Skin epidermis (tissue), 12 donors: ENCODE data around the gene SREBF2.
A peak's percentile ranks its signal among the peaks of the same experiment; 100 is the strongest.
"Not testable (repeated sequence)": the region's sequence is repeated elsewhere in the genome, so short reads cannot be mapped to it uniquely, and the experiment has no call there.

ENCODE experiments used
- H3K27ac ChIP-seq, 21 experiments: fragments of 200-600 bp; sonication (generic) in 11 of 21; one replicate each; pipeline ENCODE4 v1.5.0; 2020; ENCODE audit warnings: mild to moderate bottlenecking in 3 of 21, inconsistent platforms in 2 of 21, moderate library complexity in 2 of 21
- H3K4me3 ChIP-seq, 7 experiments: fragments of 200-600 bp; sonication (generic) in 2 of 7; one replicate each; pipeline ENCODE4 v1.5.0; 2020; ENCODE audit warnings: inconsistent platforms in 2 of 7, mild to moderate bottlenecking in 2 of 7, moderate library complexity in 1 of 7

Gene SREBF2

DNA sequence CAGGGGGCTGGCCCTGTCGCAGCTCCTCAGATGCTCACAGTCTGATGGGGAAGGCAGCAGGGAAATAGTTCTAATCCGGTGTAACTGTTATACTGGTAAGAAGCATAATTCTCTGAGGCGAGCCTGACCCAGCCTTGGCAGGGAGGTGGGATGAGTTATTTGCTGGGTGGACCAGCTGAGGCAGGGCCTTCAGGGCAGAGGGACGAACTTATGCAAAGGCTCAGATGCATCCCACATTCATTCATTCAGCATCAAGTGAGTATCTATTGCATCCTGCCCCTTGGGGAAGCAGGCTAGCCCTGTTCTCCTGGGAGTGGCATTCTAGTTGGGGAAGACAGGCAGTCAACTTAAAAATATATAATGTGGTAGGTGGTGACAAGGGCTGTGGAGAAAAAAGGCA, 13.6 kb upstream of the SREBF2 start:
- H3K27ac ChIP-seq = no peak overlapping the region

DNA sequence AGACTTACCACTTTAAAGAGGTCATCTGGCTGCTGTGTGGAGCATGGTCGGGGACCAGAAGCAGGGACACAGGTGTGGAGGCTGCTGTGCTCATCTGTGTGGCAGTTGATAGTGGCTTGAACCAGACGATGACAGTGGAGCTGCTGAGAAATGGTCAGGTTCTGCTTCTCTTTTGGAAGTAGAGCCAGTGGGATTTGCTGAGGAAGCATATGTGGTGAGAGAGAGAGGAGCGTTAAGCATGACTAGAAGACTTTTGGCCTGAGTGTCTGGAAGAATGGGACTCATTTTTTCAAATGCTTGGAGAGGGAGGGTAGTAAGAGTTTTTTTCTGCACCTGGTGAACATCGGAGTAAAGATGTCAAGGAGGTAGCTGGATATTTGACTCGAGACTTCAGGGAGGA, 12.5 kb upstream of the SREBF2 start:
- Histone ChIP-seq H3K27ac (no peak overlapping the region), H3K4me3 (no peak overlapping the region)

More for the DNA sequence above, 13.6 kb upstream of the SREBF2 start:
- no peak overlapping the region for H3K4me3 ChIP-seq

DNA sequence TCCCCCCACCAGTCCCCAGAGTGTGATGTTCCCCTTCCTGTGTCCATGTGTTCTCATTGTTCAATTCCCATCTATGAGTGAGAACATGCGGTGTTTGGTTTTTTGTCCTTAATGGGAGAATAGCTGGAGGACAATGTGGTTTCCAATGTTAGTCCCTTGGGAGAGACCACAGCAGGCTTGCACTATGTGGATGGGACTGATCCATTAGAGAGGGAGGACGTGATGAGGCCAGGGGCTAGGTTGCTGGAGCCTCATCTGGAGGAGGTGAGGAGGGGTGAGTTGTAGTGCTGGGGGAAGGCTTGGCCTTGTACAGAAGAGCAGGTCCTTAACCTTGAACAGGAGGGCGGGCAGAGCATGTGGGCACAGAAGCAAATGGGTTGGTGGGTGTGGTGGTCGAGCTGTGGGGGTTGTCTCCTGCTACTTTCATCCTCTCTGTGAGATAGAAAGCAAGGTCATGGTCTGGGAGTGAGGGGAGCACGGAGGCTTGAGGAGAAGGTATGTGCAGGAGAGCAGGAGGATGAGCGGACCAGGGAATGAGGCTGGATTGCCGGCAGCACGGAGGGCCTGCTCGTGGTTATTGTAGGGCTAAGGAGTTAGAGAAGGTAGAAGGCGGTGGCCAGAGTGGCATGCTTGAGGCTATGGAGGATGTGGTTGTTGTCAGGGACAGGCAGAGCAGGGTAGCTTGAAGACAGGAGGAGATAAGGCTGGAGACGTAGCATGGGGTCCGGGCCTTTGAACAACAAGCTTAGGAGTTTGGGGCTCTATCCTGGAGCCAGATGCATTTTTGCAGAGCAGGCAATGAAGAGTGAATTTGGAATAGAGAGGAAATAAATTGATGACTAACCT, 11.2 kb upstream of the SREBF2 start:
- Histone ChIP-seq H3K27ac (no peak overlapping the region), H3K4me3 (no peak overlapping the region)

DNA sequence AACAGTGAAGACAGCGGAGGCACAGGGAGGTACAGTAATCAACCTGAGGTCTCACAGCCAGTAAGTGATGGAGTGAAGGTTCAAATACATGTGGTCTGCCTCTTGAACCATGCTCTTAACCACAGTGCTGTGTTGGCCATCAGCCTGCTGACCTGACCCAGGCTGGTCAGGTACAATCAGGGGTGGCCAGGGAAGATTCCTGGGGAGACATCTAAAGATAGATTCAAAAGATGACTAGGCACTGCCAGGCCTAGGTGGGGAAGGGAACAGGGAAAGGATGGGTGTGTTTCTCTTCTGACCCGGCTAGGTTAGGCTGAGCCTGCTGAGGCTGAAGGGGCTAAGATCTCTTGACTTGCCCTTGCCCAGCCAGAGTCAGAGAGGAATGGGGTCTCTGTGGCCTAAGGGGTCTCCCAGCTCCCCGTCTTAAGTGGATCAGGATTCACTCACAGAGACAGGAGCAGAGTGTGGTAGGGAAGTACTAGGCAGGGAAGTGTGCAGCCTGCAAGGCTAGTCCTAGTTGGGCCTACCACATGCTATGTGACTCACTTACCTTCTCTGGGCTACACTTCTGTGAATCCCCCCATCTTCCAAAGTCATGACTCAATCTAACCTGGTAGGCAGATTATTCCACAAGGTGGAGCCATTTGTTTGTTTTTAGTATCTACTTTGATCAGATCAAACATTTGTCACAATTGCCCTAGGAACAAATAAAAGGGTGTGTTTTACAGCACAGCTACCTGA, 10.4 kb upstream of the SREBF2 start:
- Histone ChIP-seq H3K27ac (no peak overlapping the region), H3K4me3 (no peak overlapping the region)

DNA sequence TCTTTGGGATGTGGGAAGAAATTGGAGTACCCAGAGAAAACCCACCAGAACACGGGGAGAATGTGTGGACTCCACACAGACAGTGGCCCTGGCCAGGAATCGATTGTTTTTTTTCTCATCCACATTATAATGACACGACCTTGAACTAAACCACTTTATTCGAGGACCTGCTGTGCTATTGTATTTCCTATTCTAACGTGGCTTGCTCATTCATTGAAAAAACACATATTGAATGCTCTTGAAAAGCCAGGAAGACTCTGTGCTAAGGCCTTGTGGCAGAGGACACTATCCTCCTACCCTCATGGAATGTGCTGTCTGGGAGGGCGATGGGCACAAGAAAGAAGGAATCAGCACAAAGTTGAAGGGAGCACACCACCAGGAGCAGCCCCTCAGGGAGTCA, 9.1 kb upstream of the SREBF2 start:
- Histone ChIP-seq H3K4me3 (no peak overlapping the region), H3K27ac (no peak overlapping the region)

DNA sequence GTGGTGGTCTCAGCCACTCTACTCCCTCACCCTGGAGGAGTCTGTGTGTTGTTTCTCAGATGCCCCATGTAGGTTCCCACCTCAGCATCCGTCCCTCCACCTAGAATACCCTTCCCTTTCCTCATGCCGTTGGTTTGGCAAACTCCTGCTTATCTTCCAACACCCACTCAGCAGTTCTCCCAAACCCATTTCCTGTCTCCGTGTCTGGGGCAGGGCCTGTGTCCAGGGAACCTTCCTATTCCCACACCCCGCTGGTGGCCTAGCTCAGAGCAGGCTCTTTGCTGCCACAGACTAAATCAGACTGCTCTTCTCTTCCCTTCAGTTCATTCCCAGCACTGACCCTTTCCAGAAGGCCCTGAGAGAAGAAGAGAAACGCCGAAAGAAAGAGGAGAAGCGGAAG, 7.5 kb upstream of the SREBF2 start:
- peak overlapping the region in 5 of 21 experiments; percentile 12 to 64 (median 51) for H3K27ac ChIP-seq
- no peak overlapping the region for H3K4me3 ChIP-seq

DNA sequence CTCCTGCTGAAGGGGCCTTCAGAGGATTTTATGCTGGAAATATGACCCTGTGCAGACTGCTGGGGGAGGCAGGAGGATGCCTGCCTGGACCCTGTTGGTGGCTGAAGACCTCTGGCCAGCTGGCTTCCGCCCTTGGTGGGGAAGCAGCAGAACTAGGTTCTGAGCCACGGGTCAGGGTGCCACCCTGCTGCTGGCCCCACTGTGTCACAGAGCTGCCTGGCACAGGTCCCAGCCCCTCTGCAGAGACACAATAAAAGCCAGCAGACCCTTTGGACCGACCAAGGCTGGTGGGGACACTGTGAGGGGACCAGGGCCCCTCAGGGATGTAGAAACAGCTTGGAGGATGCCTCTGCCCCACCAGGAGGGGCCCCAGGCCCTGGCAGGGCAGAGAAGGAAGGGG, 6.9 kb upstream of the SREBF2 start:
- no peak overlapping the region for H3K4me3 ChIP-seq
- H3K27ac ChIP-seq = peak overlapping the region in 9 of 21 experiments; percentile 12 to 64 (median 51)

DNA sequence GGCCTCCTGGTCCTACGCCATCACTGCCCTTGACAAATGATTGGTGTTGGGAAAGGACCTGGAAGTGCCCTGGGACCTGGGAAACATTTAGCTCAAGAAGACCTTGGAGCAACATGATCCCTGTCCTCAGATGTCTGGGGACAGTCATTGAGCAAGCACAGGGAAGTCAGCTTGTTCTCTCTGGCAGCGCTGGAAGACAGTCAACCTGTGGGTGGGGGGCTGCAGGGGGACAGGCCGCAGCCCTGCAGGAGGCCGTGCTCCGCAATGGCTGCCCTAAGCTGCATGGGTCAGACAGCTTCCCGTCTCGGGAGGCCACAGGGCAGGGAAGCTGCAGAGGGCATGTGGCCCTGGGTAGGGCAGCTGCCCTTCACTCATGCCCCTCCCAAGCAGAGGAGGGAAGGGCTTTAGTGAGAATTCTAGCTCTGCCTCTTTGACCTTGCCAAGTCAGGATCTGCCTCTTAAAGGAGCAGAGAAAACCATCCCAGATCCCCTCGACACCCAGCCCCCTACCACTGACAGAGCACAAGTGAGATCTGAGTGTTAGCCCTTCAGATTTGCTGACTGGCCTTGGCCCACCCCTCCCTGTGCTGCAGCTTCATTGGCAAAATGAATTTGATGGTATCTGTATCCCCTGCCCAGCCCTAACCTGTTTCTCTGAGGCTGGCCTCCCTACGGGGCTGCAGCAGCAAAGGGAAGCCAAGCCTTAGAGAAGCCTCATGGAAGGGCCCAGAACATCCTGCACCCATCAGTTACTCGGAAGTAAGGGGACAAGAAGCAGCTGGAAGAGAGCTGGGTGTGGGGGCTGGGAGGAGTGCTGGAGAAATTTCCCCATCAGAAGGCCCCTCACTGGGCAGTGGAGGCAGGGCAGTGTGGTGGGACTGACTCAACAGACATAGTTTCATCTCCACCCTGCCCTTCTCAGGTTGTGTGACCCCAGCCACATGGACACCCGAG, 6.2 kb upstream of the SREBF2 start:
- H3K4me3 ChIP-seq = no peak overlapping the region
- peak overlapping the region in 8 of 21 experiments; percentile 21 to 64 (median 52) for H3K27ac ChIP-seq

DNA sequence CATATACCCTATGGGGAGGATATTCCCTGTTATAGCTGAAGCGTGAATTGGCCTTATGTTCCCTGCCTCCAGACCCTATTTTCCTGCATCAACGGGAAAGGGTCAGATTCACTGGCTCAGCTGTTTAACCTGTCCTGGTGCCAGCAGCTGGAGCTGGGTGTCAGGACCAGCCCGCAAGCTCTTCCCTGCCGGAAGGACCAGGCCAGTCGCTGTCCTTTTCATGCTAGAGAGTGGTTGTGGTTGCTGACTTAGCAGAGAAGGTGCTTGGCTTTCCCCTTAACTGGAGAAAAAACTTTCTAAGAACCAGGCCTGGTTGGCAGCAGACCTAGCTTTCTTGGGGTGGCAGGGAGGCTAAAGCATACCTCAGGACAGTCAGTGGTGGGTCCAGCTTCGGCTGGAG, 5.2 kb upstream of the SREBF2 start:
- Histone ChIP-seq H3K27ac (no peak overlapping the region), H3K4me3 (no peak overlapping the region)

DNA sequence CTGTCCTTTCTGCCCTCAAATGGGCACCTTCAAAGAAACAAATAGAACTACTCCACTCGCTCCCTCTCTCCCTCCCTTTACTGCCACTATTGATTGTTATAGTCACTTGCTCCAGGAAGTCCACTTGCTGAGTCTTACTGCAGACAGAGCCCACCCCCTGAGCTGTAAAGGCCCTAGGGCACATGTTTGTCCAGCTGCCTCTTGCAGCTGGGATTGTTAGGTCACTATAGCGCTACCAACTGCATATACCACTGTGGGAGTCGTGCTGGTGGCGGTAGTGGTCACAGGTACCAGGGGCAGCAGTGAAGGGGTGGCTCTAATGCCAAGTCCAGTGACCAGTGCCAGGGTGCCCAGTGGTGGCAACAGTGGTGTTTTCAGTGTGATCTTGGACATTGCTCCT, 4.4 kb upstream of the SREBF2 start:
- Histone ChIP-seq H3K27ac (no peak overlapping the region), H3K4me3 (no peak overlapping the region)

DNA sequence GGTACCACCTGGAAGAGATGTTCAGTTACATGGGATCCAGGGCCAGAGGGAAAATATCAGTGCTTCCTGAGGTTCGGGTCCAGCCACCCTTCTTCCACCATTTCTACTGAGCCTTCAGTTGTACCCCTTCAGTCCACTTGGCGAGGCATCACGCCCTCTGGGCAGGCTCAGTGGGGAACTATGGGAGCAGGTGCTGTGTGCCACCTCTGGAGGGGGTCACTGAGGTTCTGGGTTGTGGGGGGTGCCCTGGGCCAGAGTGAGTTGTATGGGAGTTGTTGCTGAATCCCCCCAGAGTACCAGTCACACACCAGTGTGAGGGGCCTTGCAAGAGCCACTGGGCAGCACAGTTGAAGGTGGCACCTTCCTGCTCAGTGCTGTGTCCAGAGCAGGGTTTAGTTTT, 2.7 kb upstream of the SREBF2 start:
- H3K4me3 ChIP-seq = no peak overlapping the region
- no peak overlapping the region for H3K27ac ChIP-seq

DNA sequence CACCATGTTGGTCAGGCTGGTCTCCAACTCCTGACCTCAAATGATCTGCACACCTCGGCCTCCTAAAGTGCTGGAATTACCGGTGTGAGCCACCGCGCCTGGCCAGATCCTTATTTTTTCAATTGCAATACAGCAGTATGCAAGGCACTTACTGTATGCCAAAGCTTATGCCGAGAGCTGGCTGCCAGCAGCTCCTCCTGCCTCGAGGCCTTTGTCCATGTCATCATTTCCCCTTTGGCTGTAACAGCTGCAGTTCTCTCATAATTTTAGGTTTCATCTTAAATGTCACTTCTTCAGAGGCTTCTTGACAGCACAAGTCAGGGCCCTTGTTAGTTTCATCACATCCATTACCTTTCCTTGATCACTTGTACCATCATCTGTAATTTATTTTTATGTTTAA, 1.5 kb upstream of the SREBF2 start:
- Histone ChIP-seq H3K27ac (peak overlapping the region in 12 of 21 experiments; percentile 11 to 99 (median 96)), H3K4me3 (no peak overlapping the region)

DNA sequence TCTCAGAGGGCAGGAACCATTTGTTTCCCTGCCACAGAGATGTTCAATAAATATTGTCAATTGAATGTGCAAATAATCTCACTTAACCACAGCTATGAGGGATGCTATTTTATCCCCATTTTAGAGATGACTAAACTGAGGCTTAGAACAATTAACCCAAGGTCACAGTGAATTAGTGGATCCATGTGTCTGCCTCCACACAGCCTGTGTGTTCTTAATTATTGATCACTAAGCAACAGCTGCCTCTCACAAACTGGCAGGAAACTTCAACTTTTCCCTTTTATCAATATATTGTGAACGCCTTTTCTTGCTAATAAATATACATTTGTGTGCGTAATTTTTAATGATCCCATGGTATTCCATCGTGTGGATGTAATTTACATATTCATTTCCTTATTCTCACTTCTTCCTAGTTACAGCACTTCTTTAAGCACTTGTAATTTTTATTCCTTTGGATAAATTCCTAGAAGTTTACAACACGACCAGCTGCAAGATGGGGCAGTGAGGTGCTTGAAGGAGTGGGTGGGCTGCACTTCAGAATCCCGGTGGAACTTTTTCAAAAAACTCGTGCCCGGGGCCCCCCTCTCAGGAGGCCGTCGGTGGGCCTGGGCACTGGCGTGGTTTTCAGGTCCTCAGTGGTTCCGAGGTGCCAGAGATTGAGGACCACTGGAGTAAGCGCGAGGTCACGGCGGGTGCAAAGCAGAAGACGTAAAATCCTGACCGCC, 915 bp upstream of the SREBF2 start:
- Histone ChIP-seq H3K27ac (peak overlapping the region; percentile 14 to 99 (median 96)), H3K4me3 (peak overlapping the region; percentile 70 to 100 (median 80))

DNA sequence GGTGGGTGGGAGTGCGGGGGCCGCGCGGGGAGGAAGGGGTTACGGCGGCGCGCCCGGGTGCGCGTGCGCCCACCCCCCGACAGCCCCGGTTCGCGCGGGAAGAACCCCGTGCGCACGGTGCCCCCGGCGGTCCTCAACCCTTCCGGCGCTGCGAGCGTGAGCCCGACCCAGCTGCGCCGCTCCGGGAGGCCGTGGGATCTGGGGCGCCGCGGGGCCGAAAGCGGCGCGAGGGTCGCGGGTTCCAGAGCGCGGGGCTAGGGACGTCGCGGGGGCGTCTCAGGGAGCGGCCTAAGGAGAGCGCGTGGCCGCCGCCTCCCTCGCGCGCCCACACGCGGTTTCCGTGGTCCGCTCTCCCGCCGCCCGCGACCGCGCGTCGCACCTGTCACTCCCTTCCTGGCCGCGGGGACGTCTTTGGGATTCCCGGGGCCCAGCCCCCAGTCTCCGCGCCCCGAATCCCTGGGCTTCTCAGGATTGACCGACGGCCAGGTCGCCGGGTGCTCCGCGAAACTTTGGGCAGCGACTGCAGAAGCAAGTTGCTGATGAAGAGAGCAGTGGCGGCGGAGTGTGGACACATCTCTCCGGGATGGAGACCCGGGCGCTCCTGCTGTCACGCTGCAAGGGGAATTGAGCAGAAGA, 582 bp downstream of the SREBF2 start:
- peak overlapping the region; percentile 66 to 99 (median 96) for H3K27ac ChIP-seq
- H3K4me3 ChIP-seq = peak overlapping the region; percentile 70 to 100 (median 80)

DNA sequence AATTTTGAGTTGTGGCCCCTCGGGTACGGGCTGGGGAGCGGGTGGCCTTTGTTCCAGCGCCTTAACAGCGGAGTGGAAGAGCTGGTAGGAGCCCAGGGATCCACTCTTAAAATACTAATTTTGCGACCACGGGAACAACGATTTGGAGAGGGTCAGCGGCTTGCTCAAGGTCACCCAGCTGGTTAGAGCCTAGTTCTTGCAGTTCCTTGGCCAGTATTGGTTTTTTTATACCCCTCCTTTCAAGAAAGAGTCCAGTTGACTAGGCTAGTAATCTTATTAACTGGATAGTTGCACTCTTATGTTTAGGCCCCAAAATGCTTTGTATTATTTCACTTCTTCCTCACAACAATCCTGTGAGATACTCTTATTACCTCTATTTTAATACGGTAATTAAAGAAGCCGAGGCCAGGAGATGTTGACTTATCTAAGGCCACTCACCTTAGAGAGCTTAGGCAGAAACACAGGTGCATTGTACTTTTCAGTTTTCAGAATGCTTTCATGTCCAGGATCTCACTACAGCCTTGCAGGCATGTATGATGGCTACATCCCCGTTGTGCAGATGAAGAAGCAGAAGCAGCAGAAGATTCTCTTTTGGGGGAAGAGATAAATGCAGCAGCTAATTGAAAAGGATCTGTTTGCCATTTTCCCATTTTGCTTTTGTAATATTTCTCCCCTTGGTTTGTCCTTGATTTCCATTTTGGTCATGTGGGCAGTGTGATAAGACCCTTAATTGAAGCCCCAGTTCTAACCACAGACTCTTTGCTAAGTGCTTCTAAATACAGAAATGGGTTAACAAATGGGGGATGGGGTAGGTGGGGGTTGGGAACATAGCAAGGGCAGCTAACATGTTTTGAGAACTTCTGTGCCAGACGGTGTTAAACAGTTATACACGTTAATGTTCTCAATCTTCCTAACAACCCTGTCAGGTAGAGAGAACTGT, 1.4 kb downstream of the SREBF2 start:
- Histone ChIP-seq H3K27ac (peak overlapping the region; percentile 66 to 99 (median 96)), H3K4me3 (peak overlapping the region; percentile 70 to 100 (median 80))

DNA sequence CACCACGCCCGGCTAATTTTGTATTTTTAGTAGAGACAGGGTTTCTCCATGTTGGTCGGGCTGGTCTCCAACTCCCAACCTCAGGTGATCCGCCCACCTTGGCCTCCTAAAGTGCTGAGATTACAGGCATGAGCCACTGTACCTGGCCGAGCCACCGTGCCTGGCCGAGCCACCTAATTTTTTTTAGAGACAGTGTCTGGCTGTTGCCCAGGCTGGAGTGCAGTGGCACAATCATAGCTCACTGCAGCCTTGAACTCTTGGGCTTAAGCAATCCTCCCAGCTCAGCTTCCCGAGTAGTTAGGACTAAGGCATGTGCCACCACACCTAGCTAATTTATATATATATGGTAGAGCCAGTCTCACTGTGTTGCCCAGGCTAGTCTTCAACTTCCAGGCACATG, 2.6 kb downstream of the SREBF2 start:
- H3K27ac ChIP-seq = peak overlapping the region in 5 of 21 experiments; percentile 8 to 29 (median 20)

DNA sequence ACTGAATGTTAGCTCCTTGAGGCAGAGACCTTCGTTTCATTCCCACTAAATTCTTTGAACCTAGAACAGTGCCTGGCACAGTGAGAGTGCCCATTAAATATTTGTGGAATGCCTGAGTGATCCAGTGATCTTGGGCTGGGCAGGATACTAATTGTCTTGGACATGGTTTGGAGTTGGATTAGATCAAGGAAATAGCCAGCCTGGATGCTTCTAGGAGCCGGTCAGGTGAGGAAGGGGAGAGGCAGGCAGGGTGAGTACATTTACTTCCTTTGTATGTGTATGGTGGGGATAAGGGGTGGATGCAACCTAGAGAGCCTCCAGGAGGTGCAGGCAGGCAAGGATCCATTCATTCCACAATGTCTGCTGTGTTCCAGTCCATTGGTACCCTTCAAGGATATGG, 3.6 kb downstream of the SREBF2 start:
- Histone ChIP-seq H3K27ac (peak overlapping the region in 6 of 21 experiments; percentile 2 to 35 (median 12)), H3K4me3 (no peak overlapping the region)

More for the DNA sequence above, 2.6 kb downstream of the SREBF2 start:
- H3K4me3 ChIP-seq = not testable (repeated sequence)
